AG09309 (cell line): Measurements from ENCODE around the gene TXN.

ENCODE experiments used
- DNase-seq: peaks from one replicate; pipeline ENCODE4 v3.0.0-alpha.2; 2010; ENCODE audit warnings: low read depth
- H3K4me3 ChIP-seq: 2 replicates; pipeline ENCODE4 v1.5.1; 2011; ENCODE audit warnings: mild to moderate bottlenecking, low read depth, low read length, moderate library complexity; ENCODE audit not compliant: control insufficient read depth
- CTCF ChIP-seq: IDR thresholded peaks from 2 replicates; pipeline ENCODE4 v1.5.1; 2011; ENCODE audit warnings: mild to moderate bottlenecking, low read depth, low read length, inconsistent platforms; ENCODE audit not compliant: insufficient read depth, control insufficient read depth; ENCODE audit errors: missing control alignments

The TXN gene

GRCh38 chr9:110278080-110278707, 21.9 kb upstream of the TXN start:
- DNase-seq: no peak
- no peak overlapping the region for H3K4me3 ChIP-seq
- no peak for TF ChIP-seq CTCF

GRCh38 chr9:110276781-110277180, 20.5 kb upstream of the TXN start:
- no peak for DNase-seq
- no peak for TF ChIP-seq CTCF
- no peak overlapping the region for H3K4me3 ChIP-seq

- no peak overlapping the region for H3K4me3 ChIP-seq
- DNase-seq: no peak
- TF ChIP-seq CTCF: no peak
These were observed 14.1 kb upstream of the TXN start for GRCh38 chr9:110270211-110270995.

- no peak overlapping the region for H3K4me3 ChIP-seq
- no peak for TF ChIP-seq CTCF
- DNase-seq: no peak
These were observed 10.5 kb upstream of the TXN start for GRCh38 chr9:110266795-110267194.

GRCh38 chr9:110261632-110262031, 5.3 kb upstream of the TXN start:
- peak; percentile 32 for DNase-seq
- H3K4me3 ChIP-seq: no peak overlapping the region
- TF ChIP-seq CTCF: no peak

GRCh38 chr9:110260911-110261310, 4.6 kb upstream of the TXN start:
- peak overlapping the region; percentile 7; the same call in 1 of the 2 replicates for H3K4me3 ChIP-seq
- DNase-seq: no peak

More at GRCh38 chr9:110260911-110261310, 4.6 kb upstream of the TXN start:
- no peak for TF ChIP-seq CTCF
